Stimulated activated CD4-positive, alpha-beta T cell treated with anti-CD3 and anti-CD28 coated beads, Interleukin-4, amount 100 ng/mL, for 24 hours (primary cell): ENCODE measurements around the gene COMMD9.

Experiments used
- DNase-seq: peaks from one replicate; pipeline ENCODE4 v3.0.0-alpha.2; 2020

The COMMD9 gene

DNA sequence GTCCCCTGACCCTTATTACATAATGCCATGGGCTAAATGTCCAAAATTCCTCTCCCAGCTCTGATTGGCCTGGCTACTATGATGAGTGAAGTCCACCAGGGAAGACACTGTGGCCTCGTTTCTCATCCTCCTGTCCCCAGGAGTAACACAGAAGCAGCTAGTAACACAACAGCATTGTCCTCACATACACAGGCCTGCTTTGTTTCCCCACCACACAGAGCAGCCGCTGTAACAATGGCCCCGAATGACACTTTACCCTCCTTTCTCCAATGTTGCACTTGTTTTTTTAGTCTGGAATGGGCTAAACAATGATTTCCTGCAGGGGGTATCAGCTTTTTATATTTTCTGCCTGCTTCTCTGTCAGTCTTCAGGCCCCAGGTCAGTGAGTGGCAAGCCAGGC is 6.7 kb upstream of the COMMD9 start, which contains the start of gene PRR5L:
Gene PRR5L (plus strand): TSS at position 363 of the 400 bp plus-strand sequence. CDS start 104,834 bp downstream, outside the sequence.
- DNase-seq, result no peak

DNA sequence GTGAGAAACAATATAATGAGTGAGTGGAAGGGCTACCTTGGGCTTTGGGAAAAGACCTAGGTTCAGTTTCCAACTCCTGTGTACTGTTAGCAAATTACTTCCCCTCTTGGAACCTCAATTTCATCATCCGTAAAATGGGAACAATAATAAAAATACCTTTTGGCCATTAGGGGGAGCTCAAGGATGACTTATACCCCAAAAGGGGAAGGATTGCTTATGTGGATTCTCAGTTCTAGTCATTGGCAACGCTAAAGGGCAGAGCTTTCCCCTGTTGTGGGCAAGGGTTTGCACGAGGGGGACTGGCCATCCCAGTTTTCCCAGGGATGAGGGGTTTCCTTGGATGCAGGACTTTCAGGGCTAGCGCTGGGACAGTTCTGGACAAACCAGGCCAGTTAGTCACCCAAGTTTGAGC is 3.1 kb upstream of the COMMD9 start:
- peak; percentile 13 for DNase-seq

- DNase-seq, result no peak
Observed at GRCh38 chr11:36288442-36289225, 590 bp downstream of the COMMD9 start.

DNA sequence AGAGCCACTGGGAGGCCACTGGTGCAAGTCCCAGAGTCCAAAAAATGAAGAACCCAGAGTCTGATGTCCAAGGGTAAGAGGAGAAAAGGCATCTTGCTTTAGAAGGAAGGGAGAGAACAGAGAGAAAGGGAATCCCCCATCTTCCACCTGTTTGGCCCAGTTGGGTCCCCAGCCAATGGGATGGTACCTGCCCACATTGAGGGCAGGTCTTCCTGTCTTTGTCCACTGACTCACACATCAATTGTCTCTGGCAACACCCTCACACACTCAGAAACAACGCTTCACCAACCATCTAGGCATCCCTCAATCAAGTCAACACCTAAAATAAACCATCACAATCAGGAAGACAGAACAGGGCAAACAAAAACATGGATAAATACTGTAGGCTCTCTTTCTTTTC is 6.3 kb downstream of the COMMD9 start:
- no peak for DNase-seq

- no peak for DNase-seq
Observed at GRCh38 chr11:36281850-36282249, 7.4 kb downstream of the COMMD9 start.

GRCh38 chr11:36280531-36280930 is 8.7 kb downstream of the COMMD9 start:
- DNase-seq, result no peak

GRCh38 chr11:36278531-36279282 is 10.5 kb downstream of the COMMD9 start:
- DNase-seq, result no peak

DNA sequence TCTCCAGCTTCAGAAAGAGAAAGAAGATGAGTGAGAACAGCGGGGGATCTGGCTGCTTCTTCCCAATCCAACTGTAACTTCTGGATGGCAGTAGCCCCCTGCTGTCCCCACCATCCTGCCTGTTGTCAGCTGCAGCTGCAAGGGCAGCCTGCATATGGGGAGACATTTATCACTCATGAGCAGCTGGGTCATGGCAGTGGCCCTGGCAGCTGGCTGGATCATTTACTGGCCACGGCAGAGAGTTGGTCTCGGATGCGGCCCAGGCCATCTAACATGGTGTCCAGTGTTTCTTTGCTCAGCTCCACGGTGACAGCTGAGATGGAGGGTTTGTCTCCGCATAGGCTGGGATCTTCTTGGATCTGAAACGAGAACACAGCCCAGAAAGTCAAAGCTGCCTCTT is 14.8 kb downstream of the COMMD9 start:
- DNase-seq, result no peak

GRCh38 chr11:36273110-36273509 is 16.1 kb downstream of the COMMD9 start:
- no peak for DNase-seq

GRCh38 chr11:36271794-36272407 is 17.3 kb downstream of the COMMD9 start:
- no peak for DNase-seq

DNA sequence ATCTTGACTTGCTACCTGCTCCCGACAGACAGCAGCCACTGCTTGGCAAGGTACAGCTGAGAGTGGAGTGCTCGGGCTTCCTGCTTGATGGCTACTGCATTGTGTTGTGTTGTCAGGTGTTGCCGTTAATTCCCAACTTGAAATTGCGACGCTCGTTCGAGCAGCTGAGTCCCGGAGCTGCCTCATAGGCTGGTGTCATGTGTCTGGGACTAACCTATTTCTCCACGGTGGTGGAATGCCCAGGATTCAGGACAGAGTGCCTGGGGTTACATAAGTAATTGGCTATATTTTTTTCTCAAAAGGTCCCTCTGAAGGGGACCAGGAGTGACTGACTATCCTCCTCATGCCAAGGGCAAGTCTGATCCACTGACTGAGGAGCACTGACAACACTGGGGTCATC is 18.5 kb downstream of the COMMD9 start:
- DNase-seq, result no peak

DNA sequence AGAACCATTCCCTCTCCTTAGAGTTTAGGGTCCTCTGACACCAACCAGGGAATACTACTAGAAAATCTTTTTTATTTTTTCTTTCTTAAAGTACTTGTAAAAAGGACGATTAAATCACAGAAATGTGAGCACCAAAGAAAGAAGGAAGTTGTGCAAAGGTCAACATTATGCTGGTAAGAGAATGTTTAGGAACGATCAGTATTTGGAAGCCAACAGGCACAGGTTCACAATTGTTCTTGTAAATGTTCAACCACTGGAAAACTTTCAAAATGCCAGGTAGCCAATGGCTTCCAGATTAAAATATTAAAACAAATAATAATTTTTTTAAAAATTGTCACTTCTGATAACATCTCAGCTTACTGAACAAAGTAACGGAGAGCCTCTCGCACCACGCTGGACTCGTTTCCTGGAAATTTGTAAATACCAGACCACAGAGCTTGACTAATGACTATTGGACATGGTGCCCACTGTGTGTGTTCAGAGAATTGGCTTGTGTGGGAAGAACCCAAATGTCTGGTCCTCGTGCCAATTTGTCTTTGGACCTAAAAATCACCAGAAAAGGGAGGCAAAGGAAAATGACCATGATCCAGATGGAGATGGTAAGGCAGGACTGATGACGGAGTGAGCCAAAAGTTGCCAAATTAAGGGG is 20.8 kb downstream of the COMMD9 start:
- DNase-seq, result no peak

GRCh38 chr11:36266767-36267166 is 22.5 kb downstream of the COMMD9 start:
- DNase-seq, result no peak

DNA sequence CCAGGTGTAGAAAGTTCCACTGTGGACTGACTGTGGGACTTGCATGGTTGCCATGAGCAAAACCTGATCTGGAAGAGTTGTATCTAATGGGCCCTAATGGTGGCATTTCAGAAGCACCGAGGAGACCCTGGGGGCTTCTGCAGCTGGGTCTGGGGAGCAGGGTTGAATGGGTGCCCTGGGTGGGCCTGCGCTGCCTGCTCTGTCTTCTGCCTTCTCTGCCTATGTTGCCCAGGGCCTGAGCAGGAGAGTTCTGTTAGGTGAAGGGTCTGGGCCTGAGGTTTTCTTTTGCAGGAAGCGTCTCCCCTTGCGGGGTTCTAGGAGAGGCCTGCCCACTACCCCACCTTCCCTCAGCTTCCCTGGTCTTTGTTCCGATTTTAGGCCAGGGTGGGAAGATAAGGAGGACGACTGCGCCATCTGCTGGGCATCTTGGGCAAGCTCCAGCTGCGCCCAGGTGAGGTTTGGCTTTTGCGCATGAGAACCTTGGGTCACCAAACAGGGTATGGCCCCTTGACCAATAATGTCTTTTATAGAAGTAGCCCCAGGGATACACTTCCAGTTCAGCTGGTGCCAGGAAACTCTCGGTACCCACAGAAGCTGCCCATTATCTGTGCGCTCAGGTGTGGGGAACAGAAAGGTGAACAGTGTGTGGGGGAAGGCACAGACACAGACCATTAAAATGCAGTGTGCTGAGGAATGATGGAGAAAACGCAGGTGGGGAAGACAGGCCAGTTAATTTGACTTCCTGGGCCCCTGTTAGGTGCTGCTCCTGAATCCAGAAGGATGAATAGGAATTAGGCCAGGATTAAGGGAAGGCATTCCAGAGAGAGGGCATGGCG is 23.2 kb downstream of the COMMD9 start:
- peak; percentile 63 for DNase-seq

GRCh38 chr11:36264973-36265344 is 24.3 kb downstream of the COMMD9 start:
- no peak for DNase-seq

- no peak for DNase-seq
Observed at GRCh38 chr11:36264011-36264972, 24.9 kb downstream of the COMMD9 start.

DNA sequence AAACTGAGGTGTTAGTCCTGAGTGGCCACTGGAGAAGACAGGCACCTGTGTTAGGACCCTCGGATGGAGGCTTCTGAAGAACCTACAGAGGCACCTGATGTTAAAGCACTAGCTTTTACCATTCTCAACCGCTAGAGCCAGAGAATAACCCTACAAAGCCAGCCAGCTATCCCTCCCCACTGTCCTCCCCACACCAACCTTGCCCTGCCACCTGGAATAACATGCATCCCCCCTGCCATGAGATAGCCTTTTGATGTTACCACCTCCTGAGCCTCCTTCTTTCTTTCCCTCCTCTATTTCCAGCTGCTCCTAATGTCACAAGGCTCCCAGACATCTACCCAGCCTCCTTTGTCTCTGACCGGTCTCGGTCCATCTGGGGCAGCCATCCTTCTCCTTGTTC is 28.1 kb downstream of the COMMD9 start:
- no peak for DNase-seq

DNA sequence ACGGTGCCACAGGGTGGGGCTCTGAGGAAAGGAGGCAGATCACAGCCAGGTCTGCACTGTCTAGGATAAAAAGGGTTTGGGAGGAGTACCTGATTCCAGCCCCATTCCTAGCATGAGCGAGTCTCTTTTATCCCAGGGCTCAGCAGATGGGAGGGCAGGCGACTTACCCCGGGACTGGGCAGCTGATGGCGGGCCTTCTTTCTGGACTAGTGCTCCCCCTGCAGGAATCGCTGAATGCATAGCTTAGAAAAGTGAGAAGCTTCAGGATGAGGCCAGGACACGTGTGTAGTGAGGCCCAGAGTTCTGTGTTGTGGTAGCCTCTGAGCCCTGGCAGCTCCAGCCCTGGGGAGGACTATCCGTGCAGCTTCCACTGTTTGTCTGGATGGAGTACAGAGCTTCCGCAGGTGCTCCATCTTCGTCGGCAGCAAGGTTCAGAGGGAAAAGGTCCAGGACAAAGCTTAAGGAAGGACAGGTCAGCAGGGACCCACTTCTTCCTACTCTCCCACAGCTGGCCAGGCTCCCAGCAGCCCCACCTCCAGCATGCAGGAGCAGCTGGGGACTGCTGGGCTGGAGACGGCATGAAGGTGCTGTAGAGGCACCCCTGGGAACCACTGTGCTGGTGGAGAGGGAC is 30.4 kb downstream of the COMMD9 start:
- peak; percentile 6 for DNase-seq

GRCh38 chr11:36257351-36257750 is 31.9 kb downstream of the COMMD9 start:
- DNase-seq, result no peak

DNA sequence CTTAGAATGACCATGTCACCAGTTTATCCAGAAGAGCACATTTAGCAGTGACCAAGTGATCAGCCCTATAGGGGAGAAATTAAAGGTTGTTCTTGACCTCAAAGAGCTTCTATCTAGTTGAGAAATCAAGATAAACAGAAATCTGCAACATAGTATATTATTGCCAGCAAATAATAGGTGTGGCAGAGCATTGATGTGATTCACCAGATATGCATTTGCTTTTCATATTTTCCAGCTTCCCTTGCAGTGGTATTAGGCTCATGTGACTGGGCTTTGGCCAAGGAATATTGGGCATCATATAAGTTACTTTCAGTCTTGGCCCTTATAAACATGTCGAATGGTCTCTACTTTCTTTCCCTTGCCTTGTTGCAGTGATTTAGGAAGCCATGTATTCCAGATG is 34.5 kb downstream of the COMMD9 start:
- DNase-seq, result no peak

DNA sequence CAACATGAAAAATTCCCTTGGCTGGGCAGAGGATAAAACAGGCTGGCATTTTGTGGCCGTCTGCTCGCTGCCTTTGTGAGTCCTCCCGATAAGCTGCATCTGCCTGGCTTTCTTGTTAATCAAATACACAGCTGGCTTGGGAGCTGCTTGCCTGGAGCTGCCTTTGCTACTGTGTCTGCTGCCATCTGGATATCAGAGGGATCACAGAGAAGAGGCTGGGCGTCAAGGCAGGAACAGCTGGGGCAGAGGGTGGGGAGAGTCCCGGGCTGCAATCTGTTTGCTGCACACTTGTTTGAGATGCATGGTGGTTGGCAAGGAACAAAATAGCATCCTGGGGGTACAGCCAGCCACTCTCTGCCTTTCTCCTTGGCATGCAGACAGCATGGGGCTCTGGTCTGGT is 36.0 kb downstream of the COMMD9 start:
- DNase-seq, result no peak
